Bronchial epithelial cell (primary cell): ENCODE data around the gene ERVK3-1. TPM values are rescaled to one million over a fixed set of nuclear protein-coding genes. Genes with fewer than 3 reads are reported as not detected.

Experiments
- DNase-seq: peaks from one replicate; pipeline ENCODE4 v3.0.0-alpha.2; 2010; ENCODE audit warnings: low read depth
- FAIRE-seq: peaks from 2 replicates; lab custom pipeline; 2011; peaks lifted over from hg19 to GRCh38; lab: Jason Lieb, UNC
- H3K27me3 ChIP-seq: 2 replicates; pipeline ENCODE4 v1.5.1; 2011; ENCODE audit warnings: low read length; ENCODE audit not compliant: control insufficient read depth, insufficient read depth
- H3K36me3 ChIP-seq: 2 replicates; pipeline ENCODE4 v1.5.1; 2011; ENCODE audit warnings: low read length; ENCODE audit not compliant: control insufficient read depth, insufficient read depth
- H3K4me3 ChIP-seq: 2 replicates; pipeline ENCODE4 v1.5.1; 2011; ENCODE audit warnings: mild to moderate bottlenecking, low read depth, low read length, control low read depth
- total RNA-seq: library from RNA; depleted of rRNA; stranded (reverse); fragments of >200 nt; gene quantifications from 2 replicates; pipeline ENCODE4 v1.2.1, GENCODE V29; 2014
- TF ChIP-seq, protein P1 (sequence below): IDR thresholded peaks from 2 replicates; pipeline ENCODE4 v1.5.1; 2011; ENCODE audit warnings: mild to moderate bottlenecking, moderate library complexity, low read length, control low read depth, inconsistent platforms; ENCODE audit not compliant: insufficient read depth, severe bottlenecking

The ERVK3-1 gene
- total RNA-seq, 1 donor from 2014 or later = 59.2 TPM

DNA sequence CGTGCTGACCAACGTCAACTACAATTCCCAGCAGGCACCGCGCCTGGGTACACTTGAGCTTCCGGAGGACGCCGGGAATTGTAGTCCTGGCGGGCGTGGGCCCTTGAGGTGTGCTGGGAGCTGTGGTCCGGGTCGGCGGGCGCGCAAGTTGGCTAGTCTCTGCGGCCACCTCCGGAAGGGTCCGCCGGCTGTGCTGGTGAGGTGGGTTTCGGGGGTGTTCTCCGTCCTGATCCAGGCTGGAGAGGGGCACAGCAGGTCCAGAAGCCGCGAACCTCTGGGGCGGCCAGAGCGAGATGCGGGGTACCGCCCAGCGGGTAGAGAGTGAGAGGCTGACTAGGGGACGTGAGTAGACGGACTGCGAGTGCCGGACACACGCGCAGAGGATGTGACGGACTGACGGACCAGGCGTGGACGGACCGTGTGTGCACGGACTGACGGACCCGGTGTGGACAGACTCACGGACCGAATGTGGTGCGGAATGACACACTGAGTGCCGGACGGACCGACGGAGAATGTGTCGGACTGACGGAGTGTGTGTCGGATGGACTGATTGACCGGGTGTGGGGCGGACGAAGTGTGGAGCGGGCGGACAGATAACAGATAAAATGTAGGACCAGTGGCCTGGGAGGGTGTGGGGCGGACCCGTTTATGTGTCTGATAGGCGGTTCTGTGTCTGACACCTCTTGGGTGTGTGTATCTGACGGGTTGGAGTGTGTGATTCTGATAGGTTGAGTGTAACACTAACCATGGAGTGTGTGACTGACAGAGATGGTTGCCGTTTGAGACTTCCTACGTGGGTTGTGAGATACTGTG is 21.9 kb downstream of the ERVK3-1 start, which contains the start of gene ZSCAN22:
Gene ZSCAN22 (plus strand): TSS at position 81 of the 813 bp plus-strand sequence. CDS start 7,809 bp downstream, outside the sequence.
- H3K36me3 ChIP-seq = peaks cover 3% of the 10 kb centered on the region
- FAIRE-seq (no peak), DNase-seq (peak; percentile 89)
- H3K4me3 ChIP-seq = peak within 1 kb of the TSS; percentile 74
- H3K27me3 ChIP-seq = no peaks in the 10 kb centered on the region
- TF ChIP-seq, protein P1, sequence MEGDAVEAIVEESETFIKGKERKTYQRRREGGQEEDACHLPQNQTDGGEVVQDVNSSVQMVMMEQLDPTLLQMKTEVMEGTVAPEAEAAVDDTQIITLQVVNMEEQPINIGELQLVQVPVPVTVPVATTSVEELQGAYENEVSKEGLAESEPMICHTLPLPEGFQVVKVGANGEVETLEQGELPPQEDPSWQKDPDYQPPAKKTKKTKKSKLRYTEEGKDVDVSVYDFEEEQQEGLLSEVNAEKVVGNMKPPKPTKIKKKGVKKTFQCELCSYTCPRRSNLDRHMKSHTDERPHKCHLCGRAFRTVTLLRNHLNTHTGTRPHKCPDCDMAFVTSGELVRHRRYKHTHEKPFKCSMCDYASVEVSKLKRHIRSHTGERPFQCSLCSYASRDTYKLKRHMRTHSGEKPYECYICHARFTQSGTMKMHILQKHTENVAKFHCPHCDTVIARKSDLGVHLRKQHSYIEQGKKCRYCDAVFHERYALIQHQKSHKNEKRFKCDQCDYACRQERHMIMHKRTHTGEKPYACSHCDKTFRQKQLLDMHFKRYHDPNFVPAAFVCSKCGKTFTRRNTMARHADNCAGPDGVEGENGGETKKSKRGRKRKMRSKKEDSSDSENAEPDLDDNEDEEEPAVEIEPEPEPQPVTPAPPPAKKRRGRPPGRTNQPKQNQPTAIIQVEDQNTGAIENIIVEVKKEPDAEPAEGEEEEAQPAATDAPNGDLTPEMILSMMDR = no peak

DNA sequence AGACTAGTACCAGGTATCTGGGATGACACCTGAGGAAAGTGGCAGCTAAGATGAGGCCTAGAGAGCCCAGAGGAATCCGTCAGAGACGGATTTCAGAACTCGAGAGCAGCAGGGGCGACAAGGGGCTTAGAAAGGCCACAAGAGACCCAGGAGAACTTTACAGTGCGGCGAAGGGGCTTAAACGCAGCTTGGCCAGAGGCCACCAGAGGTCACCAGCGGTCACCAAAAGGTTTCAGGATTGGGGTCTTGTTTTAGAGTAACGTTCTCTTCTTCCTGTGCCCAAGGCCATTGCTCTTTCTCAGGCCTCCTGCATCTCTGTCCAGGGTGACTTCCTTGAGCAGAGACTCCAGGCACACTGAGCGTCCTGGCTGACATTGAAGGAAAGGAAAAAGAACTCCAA is 23.8 kb downstream of the ERVK3-1 start:
- Histone ChIP-seq H3K36me3 (peaks cover 2% of the 10 kb centered on the region), H3K4me3 (no peak overlapping the region), H3K27me3 (no peaks in the 10 kb centered on the region)
- FAIRE-seq (no peak), DNase-seq (no peak)
- TF ChIP-seq, protein P1 = no peak

DNA sequence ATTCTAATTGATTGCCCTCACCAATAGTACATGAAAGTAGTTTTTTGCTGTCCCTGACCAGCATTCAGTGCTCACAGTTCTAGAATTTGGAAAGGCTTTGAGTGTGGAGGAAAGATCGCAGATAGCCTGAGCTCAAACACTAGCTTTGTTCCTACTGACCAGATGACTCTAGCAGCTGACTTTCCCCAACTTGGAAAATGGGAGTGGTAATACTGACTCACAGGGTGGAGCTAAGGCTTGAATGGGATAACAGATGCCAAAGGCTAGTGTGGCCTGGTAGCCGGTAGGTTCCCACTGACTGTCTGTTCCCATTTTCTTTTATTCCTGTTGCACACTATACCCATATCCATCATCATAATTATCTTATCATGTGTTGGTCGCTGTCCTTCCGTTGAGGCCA is 25.3 kb downstream of the ERVK3-1 start:
- DNase-seq = peak; percentile 74
- FAIRE-seq = no peak
- H3K4me3 ChIP-seq = no peak overlapping the region
- TF ChIP-seq, protein P1 = no peak
- H3K27me3 ChIP-seq = no peaks in the 10 kb centered on the region
- peaks cover 6% of the 10 kb centered on the region for H3K36me3 ChIP-seq

DNA sequence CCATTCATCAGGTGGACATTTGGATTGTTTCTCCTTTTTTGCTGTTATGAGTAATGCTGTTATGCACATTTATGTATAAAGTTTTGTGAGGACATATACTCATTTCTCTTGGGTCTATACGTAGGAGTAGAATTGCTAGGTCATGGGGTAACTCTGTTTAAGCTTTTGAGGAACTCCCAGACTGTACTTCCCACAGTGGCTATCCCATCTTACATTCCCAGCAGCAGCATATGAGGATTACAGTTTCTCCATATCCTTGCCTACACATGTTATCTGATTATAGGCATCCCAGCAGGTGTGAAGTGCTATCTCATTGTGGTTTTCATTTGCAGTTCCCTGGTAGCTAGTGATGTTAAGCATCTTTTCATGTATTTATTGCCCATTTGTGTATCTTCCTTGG is 27.5 kb downstream of the ERVK3-1 start:
- TF ChIP-seq, protein P1 = no peak
- Histone ChIP-seq H3K4me3 (no peak overlapping the region), H3K27me3 (no peaks in the 10 kb centered on the region), H3K36me3 (peaks cover 9% of the 10 kb centered on the region)
- DNase-seq (no peak), FAIRE-seq (no peak)

DNA sequence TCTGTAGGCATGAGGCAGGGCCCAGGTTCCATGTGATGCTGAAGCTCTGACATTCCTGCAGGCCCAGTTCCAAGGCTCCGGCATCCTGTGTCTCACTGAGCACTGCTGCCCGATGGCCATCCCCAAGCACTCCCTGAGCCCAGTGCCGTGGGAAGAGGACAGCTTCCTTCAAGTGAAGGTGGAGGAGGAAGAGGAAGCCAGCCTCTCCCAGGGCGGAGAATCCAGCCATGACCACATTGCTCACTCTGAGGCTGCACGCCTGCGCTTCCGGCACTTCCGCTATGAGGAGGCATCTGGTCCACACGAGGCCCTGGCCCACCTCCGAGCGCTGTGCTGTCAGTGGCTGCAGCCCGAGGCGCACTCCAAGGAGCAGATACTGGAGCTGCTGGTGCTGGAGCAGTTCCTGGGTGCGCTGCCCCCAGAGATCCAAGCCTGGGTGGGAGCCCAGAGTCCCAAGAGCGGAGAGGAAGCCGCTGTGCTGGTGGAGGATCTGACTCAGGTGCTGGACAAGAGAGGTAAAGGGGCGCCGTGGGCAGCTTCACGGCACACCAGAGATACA is 29.6 kb downstream of the ERVK3-1 start:
- FAIRE-seq = no peak
- no peaks in the 10 kb centered on the region for H3K27me3 ChIP-seq
- peaks cover 11% of the 10 kb centered on the region for H3K36me3 ChIP-seq
- H3K4me3 ChIP-seq = no peak overlapping the region
- no peak for DNase-seq
- TF ChIP-seq, protein P1 = no peak
